HG02678 (cell line): ENCODE results near the gene SYCP3.
"Not testable (repeated sequence)": the region's sequence is repeated elsewhere in the genome, so short reads cannot be mapped to it uniquely, and the experiment has no call there.

Experiments
- ATAC-seq: cut with Tn5 transposase; IDR thresholded peaks from one replicate; pipeline ENCODE4 v1.9.1; 2021; ENCODE audit warnings: mild to moderate bottlenecking, moderate library complexity; ENCODE audit not compliant: unreplicated experiment

SYCP3 gene

GRCh38 chr12:101685092-101685491 lies 54.2 kb downstream of the SYCP3 start:
- ATAC-seq: no peak

- not testable (repeated sequence) for ATAC-seq
Observed at GRCh38 chr12:101681627-101682026, 57.6 kb downstream of the SYCP3 start.

GRCh38 chr12:101680647-101681046 lies 58.6 kb downstream of the SYCP3 start:
- ATAC-seq: no peak

GRCh38 chr12:101680240-101680639 lies 59.0 kb downstream of the SYCP3 start:
- ATAC-seq: no peak
